Measurements from ENCODE around the gene MISP3. TPM values are rescaled to one million over a fixed set of nuclear protein-coding genes. Genes with fewer than 3 reads are reported as not detected.

MISP3 gene
- total RNA-seq, 1 experiment from 2014 or later, result 5.2 TPM

GRCh38 chr19:14112809-14113385 is 40.3 kb downstream of the MISP3 start:
- DNase-seq, result no peak
- TF ChIP-seq CTCF (IDR thresholded peaks at IDR 0.05; ENCODE audit: insufficient read depth in 1 of 2, low read depth in 1 of 2, low read length in 1 of 2, severe bottlenecking in 1 of 2, unreplicated experiment in 1 of 2), result no peak
- Mint-ChIP-seq H3K9me3 (ENCODE audit: unreplicated experiment) (no peaks in the 10 kb centered on the region), H3K36me3 (ENCODE audit: insufficient read depth, unreplicated experiment) (peaks cover 6% of the 10 kb centered on the region), H3K4me3 (ENCODE audit: unreplicated experiment) (no peak overlapping the region), H3K27ac (ENCODE audit: unreplicated experiment) (no peak overlapping the region), H3K27me3 (ENCODE audit: insufficient read depth, unreplicated experiment) (no peaks in the 10 kb centered on the region), H3K4me1 (ENCODE audit: low read depth, unreplicated experiment) (no peaks in the 10 kb centered on the region)
- H3K4me3 ChIP-seq (ENCODE audit: low read depth, low read length), result no peak overlapping the region
- ChIA-PET POLR2A (no interaction called here), CTCF (interaction anchor here (4.0 kb wide), 1 partner anchor 24 kb away, joined by 16 read pairs; the partner anchor contains the start of gene ASF1B)
- intact Hi-C loops (cut with micrococcal nuclease; ENCODE audit: unreplicated experiment), result no loop called here
- no peaks in the 10 kb centered on the region for H3K9me3 ChIP-seq
- no peaks in the 10 kb centered on the region for H3K4me1 ChIP-seq
- no TSS peak for BruUV-seq (replicated peaks)
- H3K36me3 ChIP-seq (ENCODE audit: control insufficient read depth, insufficient read depth, low read length), result no peaks in the 10 kb centered on the region
- no peaks in the 10 kb centered on the region for H3K27me3 ChIP-seq (replicated peaks; ENCODE audit: control insufficient read depth, insufficient read depth, low read length)

GRCh38 chr19:14113762-14114414 is 41.3 kb downstream of the MISP3 start:
- no peak for TF ChIP-seq CTCF (IDR thresholded peaks at IDR 0.05; ENCODE audit: insufficient read depth in 1 of 2, low read depth in 1 of 2, low read length in 1 of 2, severe bottlenecking in 1 of 2, unreplicated experiment in 1 of 2)
- Mint-ChIP-seq H3K4me3 (ENCODE audit: unreplicated experiment) (no peak overlapping the region), H3K36me3 (ENCODE audit: insufficient read depth, unreplicated experiment) (peaks cover 13% of the 10 kb centered on the region), H3K27me3 (ENCODE audit: insufficient read depth, unreplicated experiment) (no peaks in the 10 kb centered on the region), H3K9me3 (ENCODE audit: unreplicated experiment) (no peaks in the 10 kb centered on the region), H3K27ac (ENCODE audit: unreplicated experiment) (no peak overlapping the region), H3K4me1 (ENCODE audit: low read depth, unreplicated experiment) (peaks cover 6% of the 10 kb centered on the region)
- H3K9me3 ChIP-seq, result no peaks in the 10 kb centered on the region
- DNase-seq, result peak in 1 of 2 experiments; percentile 51
- intact Hi-C loops (cut with micrococcal nuclease; ENCODE audit: unreplicated experiment), result no loop called here
- BruUV-seq (replicated peaks), result no TSS peak
- no peaks in the 10 kb centered on the region for H3K27me3 ChIP-seq (replicated peaks; ENCODE audit: control insufficient read depth, insufficient read depth, low read length)
- no peak overlapping the region for H3K4me3 ChIP-seq (ENCODE audit: low read depth, low read length)
- no peaks in the 10 kb centered on the region for H3K36me3 ChIP-seq (ENCODE audit: control insufficient read depth, insufficient read depth, low read length)
- ChIA-PET POLR2A (no interaction called here), CTCF (interaction anchor here (0.7 to 4.0 kb wide), 2 partner anchors 23 to 244 kb away, joined by 3 to 16 read pairs; partner anchors contain the start of gene ASF1B)
- H3K4me1 ChIP-seq, result peaks cover 5% of the 10 kb centered on the region

- Mint-ChIP-seq H3K36me3 (ENCODE audit: insufficient read depth, unreplicated experiment) (peaks cover 19% of the 10 kb centered on the region), H3K9me3 (ENCODE audit: unreplicated experiment) (no peaks in the 10 kb centered on the region), H3K4me1 (ENCODE audit: low read depth, unreplicated experiment) (peaks cover 8% of the 10 kb centered on the region), H3K4me3 (ENCODE audit: unreplicated experiment) (no peak overlapping the region), H3K27ac (ENCODE audit: unreplicated experiment) (no peak overlapping the region), H3K27me3 (ENCODE audit: insufficient read depth, unreplicated experiment) (no peaks in the 10 kb centered on the region)
- Histone ChIP-seq H3K4me1 (peaks cover 10% of the 10 kb centered on the region), H3K9me3 (no peaks in the 10 kb centered on the region), H3K36me3 (ENCODE audit: control insufficient read depth, insufficient read depth, low read length) (no peaks in the 10 kb centered on the region), H3K27me3 (replicated peaks; ENCODE audit: control insufficient read depth, insufficient read depth, low read length) (no peaks in the 10 kb centered on the region), H3K4me3 (ENCODE audit: low read depth, low read length) (no peak overlapping the region)
- DNase-seq, result no peak
- intact Hi-C loops (cut with micrococcal nuclease; ENCODE audit: unreplicated experiment), result no loop called here
- CTCF ChIA-PET, result interaction anchor here (0.7 to 4.0 kb wide), 2 partner anchors 22 to 244 kb away, joined by 3 to 16 read pairs; partner anchors contain the start of gene ASF1B
- POLR2A ChIA-PET, result no interaction called here
- no TSS peak for BruUV-seq (replicated peaks)
- no peak for TF ChIP-seq CTCF (IDR thresholded peaks at IDR 0.05; ENCODE audit: insufficient read depth in 1 of 2, low read depth in 1 of 2, low read length in 1 of 2, severe bottlenecking in 1 of 2, unreplicated experiment in 1 of 2)
These were observed 41.9 kb downstream of the MISP3 start for GRCh38 chr19:14114439-14114838.
